Suppressor macrophage treated with lipopolysaccharide for 4 hours (primary cell): ENCODE data around the gene TMEM50B.
"Not testable (repeated sequence)": the region's sequence is repeated elsewhere in the genome, so short reads cannot be mapped to it uniquely, and the experiment has no call there.

Experiments
- DNase-seq: peaks from one replicate; pipeline ENCODE4 v3.0.0-alpha.2; 2020

The TMEM50B gene

DNA sequence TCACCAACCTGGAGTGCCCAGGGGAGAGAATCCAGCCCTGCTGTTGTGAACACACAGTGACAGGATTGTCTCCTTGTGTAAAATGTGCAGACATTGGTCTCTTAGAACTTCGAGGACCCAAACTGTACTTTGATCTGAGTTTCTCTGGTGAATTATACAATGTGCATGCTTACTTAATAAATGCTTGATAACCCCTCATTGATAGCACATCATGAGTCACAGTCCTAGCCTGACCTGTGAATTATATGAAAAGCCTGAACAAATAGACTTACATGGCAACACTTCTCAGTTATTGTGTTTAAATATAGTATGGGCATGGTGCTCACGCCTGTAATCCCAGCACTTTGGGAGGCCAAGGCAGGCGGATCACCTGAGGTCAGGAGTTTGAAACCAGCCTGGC is 53.9 kb downstream of the TMEM50B start:
- DNase-seq: no peak

DNA sequence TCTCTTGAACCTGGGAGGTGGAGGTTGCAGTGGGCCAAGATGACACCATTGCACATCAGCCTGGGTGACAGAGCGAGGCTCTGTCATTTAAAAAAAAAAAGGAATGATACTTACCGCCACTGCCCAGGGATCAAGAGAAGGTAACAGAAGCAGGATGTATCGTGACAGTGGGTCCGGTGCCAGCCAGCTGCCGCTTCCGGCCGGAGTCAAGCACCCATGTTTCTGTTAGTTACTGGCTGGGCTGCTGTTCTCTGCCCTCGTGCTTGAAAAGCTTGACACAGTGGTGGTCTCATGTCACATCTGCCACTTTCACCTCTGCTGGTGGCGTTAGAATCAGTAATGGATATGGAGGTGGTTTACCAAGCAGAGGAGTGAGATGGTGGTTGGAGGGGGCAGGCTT is 55.6 kb downstream of the TMEM50B start:
- DNase-seq: no peak

DNA sequence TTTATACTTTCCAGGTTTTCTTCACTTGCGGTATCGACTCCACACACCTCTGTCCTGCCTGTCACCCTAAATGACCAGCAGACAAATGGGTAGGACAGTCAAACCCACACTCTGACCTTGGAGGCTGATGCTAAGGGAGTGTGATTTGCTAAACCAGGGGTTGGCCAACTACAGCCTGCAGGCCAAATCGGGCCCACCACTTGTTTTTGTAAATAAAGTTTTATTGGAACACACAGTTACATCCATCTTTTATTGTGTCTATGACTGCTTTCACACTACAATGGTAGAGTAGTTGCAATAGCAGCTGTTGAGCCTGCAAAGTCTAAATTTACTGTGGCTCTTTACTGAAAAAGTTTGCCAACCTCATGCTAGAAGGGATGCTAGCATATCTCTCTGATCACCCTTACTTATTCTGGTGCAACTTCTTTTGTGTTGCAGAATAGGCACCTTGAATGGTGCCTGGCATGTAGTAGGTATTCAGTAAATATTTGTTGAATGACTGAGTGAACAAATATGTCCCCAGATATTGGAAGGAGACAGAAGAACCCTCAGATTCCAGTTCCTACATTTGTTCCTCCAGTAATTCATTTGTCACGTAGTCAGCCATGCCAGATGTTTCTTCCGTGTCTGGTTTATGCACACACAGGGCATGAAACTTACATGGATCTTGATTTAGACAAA is 57.9 kb downstream of the TMEM50B start:
- DNase-seq: no peak

DNA sequence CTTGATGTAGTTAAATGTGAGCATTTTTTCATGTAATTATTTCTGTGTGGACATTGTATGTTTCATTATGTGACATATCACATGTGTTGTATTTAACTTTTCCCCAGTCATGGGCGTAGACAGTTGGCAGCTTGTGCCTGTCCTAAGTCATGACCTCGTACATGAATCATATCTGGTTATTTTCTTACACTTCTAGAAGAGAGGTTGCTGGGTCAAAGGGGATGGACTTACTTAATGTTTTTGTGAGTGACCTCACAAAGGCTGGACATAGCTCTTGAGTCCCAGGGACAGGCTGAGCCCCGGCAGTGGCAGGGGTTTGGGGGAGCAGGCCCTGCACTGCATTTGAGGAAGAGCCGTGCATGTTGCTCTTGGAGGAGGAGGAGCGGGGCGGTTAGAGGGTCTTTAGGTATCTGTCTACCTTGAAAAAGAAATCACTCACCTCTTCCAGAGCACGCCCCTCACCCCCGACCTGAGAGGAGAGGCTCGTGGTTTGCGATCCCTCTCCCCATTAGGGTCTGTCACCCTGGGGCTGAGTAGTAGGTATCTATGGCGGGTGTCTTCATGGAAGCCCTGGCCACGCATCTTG is 60.1 kb downstream of the TMEM50B start:
- peak; percentile 51 for DNase-seq

DNA sequence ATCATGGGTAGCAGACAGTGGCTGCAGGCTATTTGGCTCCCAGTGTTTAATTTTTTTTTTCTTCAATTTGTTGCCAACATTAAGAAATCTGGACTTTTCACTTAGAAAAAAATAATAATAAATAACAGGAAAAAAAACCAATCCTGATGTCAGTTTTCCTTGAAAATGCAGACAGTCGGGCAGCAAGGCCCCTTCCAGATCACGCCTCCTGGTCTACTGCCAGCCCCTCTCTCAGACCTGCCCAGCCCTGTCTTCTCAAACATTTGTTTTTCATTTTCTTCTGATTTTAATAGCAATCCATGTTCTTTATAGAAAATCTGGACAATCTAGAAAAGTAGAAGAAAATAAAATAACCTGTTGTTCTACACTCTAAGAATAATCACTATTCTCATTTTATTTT is 61.1 kb downstream of the TMEM50B start:
- DNase-seq: no peak

DNA sequence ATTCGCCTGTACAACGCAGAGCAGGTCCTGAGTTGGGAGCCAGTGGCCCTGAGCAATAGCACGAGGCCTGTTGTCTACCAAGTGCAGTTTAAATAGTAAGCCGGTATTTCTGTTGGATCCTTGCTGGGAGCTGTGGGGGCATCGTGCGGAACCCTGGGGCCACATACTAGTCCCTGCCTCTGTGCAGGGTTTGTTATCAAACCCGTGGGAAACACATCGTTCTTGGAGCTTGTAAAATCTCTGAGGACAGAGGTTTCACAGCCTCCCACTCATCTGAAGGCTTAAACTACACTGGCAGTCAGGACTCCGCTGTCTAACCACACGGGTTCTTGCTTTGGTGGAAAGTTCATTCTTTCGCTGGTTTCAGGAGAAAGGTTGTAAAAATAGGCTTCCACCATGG is 64.8 kb downstream of the TMEM50B start:
- no peak for DNase-seq

DNA sequence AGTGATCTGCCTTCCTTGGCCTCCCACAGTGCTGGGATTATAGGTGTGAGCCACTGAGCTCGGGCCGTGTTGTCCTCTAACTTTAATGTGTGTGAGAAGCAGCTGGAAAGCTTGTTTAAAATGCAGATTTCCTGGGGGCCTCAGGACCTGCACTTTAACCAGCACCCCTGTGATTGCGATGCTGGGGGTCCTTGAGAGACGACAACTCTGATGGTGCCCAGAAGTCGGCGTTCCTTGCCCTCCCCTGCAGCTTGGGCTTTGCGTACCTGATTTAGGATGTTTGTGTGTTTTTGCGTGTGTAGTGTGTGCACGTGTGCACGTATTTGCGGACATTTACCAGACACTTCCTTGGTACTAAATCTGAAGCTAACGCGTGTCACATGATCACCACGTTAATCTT is 65.7 kb downstream of the TMEM50B start:
- no peak for DNase-seq

DNA sequence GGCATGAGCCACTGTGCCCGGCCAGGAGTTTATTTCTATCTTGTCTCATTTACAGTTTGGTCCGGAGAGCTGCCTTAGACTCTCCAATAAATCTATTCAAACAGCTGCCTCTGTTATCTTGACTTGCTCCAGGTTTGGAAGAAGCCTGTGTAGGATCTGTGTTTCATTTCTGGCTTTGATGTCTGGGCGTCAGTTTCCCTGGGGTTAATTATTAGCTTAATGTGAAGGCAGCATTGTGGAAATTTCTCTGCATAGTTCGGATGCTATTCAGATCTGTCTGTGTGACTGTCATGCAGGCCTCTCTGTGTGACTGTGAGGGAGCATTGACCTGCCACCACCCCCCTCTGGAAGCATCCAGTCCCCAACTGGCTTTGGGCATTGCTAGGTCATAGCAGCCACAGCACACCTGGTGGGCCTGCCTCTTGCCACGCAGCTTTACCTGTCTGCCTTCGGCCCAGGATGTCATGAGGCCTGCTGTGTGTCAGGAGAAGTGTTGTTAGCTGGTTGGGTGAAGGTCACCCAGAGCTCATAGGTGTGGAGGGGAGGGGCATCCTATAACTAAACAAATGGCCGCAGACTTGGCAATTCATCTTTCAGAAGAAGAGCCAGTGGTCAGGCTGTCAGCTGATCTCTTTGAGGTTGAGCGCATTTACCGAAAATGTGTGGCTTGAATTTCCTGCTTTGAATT is 66.8 kb downstream of the TMEM50B start:
- no peak for DNase-seq

DNA sequence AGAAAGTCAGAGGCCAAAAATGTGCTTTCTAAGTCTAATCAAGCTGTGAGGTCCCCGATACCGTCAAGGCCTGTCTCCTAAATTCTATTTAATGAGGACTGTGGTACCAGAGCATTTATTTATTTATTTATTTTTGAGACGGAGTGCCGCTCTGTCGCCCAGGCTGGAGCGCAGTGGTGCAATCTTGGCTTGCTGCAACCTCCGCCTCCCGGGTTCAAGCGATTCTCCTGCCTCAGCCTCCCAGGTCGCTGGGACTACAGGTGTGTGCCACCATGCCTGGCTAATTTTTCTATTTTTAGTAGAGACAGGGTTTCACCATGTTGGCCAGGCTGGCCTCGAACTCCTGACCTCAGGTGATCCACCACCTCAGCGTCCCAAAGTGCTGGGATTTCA is 67.3 kb downstream of the TMEM50B start:
- not testable (repeated sequence) for DNase-seq

DNA sequence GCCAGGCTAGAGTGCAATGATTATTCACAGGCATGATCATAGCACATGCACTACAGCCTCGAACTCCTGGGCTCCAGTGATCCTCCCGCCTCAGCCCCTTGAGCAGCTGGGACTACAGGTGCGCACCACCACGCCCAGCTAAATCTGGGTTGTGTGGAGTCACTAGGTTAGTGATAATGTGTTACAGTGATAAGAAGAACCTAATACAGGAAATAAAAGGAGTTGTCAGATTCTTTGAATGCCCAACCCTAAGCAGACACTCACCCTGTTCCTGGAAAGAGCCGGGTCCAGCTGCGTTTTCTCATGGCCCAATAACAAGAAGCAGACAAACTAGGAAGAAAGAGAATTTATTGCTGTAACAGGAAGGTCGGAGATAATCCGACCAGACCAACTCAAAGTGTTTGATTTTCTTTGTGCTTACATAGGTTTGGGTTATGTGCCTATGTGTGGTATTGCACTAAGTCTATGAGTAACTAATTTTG is 67.8 kb downstream of the TMEM50B start:
- no peak for DNase-seq

DNA sequence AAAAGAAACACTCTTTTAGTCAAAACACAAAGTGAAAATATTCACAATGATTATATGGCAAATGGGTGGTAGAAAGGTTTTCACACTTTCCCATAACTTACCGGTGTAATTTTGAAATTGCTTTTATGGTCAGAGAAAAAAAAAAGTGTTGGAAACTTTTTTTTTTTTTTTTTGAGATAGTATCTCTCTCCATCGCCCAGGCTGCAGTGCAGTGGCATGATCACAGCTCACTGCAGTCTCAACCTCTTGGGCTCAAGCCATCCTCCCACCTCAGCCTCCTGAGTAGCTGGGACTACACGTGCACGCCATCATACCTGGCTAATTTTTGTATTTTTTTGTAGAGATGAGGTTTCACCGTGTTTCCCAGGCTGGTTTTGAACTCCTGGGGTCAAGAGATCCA is 73.3 kb downstream of the TMEM50B start:
- DNase-seq: no peak

DNA sequence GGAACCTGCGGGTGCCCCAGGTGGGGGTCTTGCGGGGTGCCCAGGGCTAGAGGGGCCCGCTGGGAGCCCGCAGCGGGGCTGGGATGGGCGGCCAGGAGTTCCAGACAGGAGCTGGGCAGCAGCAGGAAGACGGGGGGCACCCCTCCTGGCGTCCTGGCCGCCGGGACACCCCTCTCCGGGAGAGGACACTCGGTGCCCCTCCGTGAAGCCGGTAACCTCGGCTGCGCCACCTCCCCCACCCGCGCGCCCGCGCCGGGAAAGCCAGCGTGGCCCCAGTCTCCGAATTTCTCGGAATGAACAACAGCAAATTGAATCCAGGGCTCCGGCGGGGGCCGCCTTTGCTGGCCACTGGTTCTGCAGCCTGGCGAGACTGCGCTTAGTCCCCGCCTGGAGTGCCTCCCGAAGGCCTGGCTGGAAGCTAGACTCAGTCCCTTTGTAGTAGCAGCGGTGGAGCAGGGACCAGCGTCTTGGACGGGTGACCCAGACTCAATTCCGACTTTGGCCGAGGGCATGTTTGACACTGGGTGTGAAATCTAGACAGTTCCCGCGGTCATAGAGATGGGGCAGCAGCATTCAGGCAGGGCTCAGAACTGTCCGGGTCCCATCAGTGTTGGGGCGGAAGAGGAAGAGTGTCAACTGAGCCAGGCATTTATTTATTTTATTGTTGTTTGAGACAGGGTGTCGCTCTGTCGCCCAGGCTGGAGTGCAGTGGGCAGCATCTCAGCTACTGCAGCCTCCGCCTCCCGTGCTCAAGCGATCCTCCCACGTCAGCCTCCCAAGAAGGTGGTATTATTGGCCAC is 75.8 kb downstream of the TMEM50B start:
- DNase-seq: peak; percentile 65

DNA sequence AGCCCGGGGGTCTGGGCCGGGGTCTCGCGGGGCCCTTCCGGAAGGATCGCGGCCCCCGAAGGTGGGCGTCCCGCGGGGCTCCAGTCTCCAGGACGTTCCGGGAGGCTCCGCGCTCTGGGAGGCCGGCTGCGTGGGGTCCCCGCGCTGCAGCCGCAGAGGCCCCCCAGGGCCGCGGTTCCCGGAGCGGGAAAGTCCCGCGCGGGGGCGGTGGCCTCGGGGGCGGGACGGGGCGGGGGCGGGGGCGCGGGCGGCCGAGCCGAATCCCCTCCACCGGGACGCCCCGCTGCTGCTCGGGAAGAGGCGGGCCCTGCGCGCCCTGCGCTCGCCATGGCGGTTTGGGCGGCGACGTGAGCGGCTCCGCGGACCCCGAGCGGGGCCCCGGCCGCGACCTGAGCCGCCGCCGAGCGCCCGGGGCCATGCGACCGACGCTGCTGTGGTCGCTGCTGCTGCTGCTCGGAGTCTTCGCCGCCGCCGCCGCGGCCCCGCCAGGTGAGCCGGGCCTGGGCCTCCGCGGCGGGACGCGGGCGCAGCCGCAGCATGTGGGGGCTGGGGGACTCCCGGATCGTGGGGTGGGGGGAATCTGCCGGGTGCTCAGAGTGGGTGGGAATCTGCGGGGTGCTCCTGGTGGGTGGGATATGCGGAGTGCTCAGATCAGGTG is 76.5 kb downstream of the TMEM50B start, which contains the start of gene IFNGR2:
Gene IFNGR2, plus strand, starts transcription at position 286 of the 658 bp plus-strand sequence. Its CDS starts 131 bp downstream, at position 417.
- DNase-seq: peak; percentile 67

DNA sequence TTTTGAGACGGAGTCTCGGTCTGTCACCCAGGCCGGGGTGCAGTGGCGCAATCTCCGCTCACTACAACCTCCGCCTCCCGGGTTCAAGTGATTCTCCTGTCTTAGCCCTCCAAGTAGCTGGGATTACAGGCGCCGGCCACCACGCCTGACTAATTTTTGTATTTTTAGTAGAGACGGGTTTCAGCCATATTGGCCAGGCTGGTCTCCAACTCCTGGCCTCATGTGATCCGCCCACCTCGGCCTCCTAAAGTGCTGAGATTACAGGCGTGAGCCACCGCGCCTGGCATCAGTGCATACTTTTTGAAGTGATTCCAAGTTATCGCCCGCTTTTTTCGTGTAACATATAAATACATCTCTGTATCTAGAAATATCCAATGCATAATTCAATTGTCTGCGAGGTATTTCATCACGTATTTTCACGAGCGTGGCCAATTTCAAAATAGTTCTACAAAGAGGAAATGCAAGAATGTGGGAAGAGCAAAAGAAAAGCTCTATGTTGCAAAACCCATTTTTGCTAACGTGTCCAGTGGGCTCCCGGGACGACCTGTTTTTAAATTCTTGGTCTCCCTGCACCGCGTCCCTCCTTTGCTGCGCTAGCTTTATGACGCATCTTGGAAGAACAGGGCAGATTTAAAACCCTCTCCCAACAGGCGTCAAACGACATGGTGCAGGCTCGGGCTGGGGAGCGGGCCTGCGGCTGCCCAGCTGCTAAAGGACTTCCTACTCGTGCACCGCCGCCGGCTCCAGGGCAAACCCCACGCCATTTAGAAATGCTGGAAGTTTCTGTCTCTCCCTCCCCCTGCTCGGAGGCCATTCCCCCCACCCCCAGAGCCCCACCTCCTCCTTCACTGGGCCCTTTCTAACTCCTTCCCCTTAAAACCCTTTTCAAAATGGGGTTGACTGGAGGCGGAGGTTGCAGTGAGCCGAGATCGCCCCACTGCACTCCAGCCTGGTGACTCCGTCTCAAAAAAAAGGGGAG is 77.5 kb downstream of the TMEM50B start:
- DNase-seq: peak; percentile 95

DNA sequence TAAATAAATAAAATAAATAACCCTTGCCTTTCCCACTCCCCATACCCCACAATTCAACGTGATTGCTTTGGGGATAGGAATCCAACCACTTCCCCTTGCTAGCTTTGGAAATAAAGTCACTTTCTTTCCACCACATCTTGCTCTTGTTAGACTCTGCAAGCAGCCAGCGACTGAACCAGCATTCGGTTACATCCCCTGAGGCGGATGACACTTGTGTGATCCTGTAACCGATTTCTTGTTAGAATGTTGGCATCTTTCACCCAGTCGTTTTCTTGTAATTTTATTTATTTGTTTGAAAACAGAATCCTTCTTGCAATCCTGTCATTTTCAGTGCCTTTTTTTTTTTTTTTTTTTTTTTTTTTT is 78.2 kb downstream of the TMEM50B start:
- peak; percentile 55 for DNase-seq
